OCI-LY1 (cell line): ENCODE results near the gene TKTL2.

Source experiments
- H2AFZ ChIP-seq: fragments of 200-600 bp; sonication (generic), shearing (Covaris generic); 2 replicates; pipeline ENCODE4 v1.6.0; 2014; ENCODE audit warnings: antibody characterized with exemption, mild to moderate bottlenecking, low read length
- H3F3A ChIP-seq: fragments of 200-600 bp; sonication (generic), shearing (Covaris generic); 2 replicates; pipeline ENCODE4 v1.6.0; 2014; ENCODE audit warnings: mild to moderate bottlenecking, antibody characterized with exemption, low read length, moderate library complexity; ENCODE audit not compliant: insufficient read depth
- H3K27ac ChIP-seq: fragments of 200-600 bp; sonication (generic); 2 replicates; pipeline ENCODE4 v1.5.1; 2014; ENCODE audit warnings: low read length, mixed run types, mild to moderate bottlenecking, low read depth; ENCODE audit not compliant: poor library complexity, severe bottlenecking
- H3K27me3 ChIP-seq: fragments of 200-600 bp; sonication (generic); 2 replicates; pipeline ENCODE4 v1.6.0; 2014; ENCODE audit warnings: antibody characterized with exemption, mild to moderate bottlenecking, low read length, moderate library complexity; ENCODE audit not compliant: insufficient read depth
- H3K36me3 ChIP-seq: fragments of 200-600 bp; sonication (generic); 2 replicates; pipeline ENCODE4 v1.6.1; 2014; ENCODE audit warnings: mild to moderate bottlenecking, antibody characterized with exemption, low read length, moderate library complexity, mixed read lengths; ENCODE audit not compliant: insufficient read depth
- H3K4me1 ChIP-seq: fragments of 200-600 bp; sonication (generic); 2 replicates; pipeline ENCODE4 v1.5.1; 2014; ENCODE audit warnings: mild to moderate bottlenecking, low read length, moderate library complexity; ENCODE audit not compliant: insufficient read depth, severe bottlenecking
- H3K4me2 ChIP-seq: fragments of 200-600 bp; sonication (generic), shearing (Covaris generic); 2 replicates; pipeline ENCODE4 v1.6.1; 2014; ENCODE audit warnings: low read length
- H3K4me3 ChIP-seq: fragments of 200-600 bp; sonication (generic); 2 replicates; pipeline ENCODE4 v1.5.1; 2014; ENCODE audit warnings: low read length, low read depth, mild to moderate bottlenecking, mixed read lengths; ENCODE audit not compliant: poor library complexity, severe bottlenecking
- H3K79me2 ChIP-seq: fragments of 200-600 bp; shearing (Covaris generic); 2 replicates; pipeline ENCODE4 v1.6.1; 2016; ENCODE audit warnings: mixed run types, low read length, mixed read lengths; ENCODE audit not compliant: insufficient read depth
- H3K9ac ChIP-seq: fragments of 200-600 bp; sonication (generic), shearing (Covaris generic); 2 replicates; pipeline ENCODE4 v1.6.1; 2014; ENCODE audit warnings: mild to moderate bottlenecking, low read length, mixed read lengths
- H3K9me2 ChIP-seq: fragments of 200-600 bp; sonication (generic), shearing (Covaris generic); 2 replicates; pipeline ENCODE4 v1.6.1; 2014; ENCODE audit warnings: low read depth, mild to moderate bottlenecking, low read length, mixed read lengths
- H3K9me3 ChIP-seq: fragments of 200-600 bp; shearing (Covaris generic); 2 replicates; pipeline ENCODE4 v1.6.1; 2014; ENCODE audit warnings: low read length, mixed read lengths
- H4K20me1 ChIP-seq: fragments of 200-600 bp; sonication (generic), shearing (Covaris generic); 2 replicates; pipeline ENCODE4 v1.6.0; 2016; ENCODE audit warnings: mild to moderate bottlenecking, low read length; ENCODE audit not compliant: insufficient read depth
- CTCF ChIP-seq: fragments of 200-600 bp; sonication (generic), shearing (Covaris generic); IDR thresholded peaks from 2 replicates; pipeline ENCODE4 v1.5.1; 2017; ENCODE audit warnings: mild to moderate bottlenecking, antibody characterized with exemption, low read length, moderate library complexity, mixed read lengths
- EZH2 ChIP-seq: fragments of 200-600 bp; sonication (generic), shearing (Covaris generic); IDR thresholded peaks from 2 replicates; pipeline ENCODE4 v1.8.0; 2017; ENCODE audit warnings: borderline replicate concordance, mixed run types, mild to moderate bottlenecking, antibody characterized with exemption, low read length, moderate library complexity, mixed read lengths

The TKTL2 gene

GRCh38 chr4:163473576-163473975 is at the start of gene TKTL2:
TSS of gene TKTL2 (minus strand) at chr4:163473754. CDS start at chr4:163473734, 20 bp downstream.
- H3K27me3 ChIP-seq, result no peaks in the 10 kb centered on the region
- no peaks in the 10 kb centered on the region for H3K9me3 ChIP-seq
- H2AFZ ChIP-seq, result no peak within 1 kb of the TSS
- no peak within 1 kb of the TSS for H3K9ac ChIP-seq
- H3K4me3 ChIP-seq, result no peak within 1 kb of the TSS
- H3K4me2 ChIP-seq, result no peak within 1 kb of the TSS
- H4K20me1 ChIP-seq, result no peaks in the 10 kb centered on the region
- no peaks in the 10 kb centered on the region for H3K4me1 ChIP-seq
- TF ChIP-seq CTCF (no peak), EZH2 (no peak)
- H3K79me2 ChIP-seq, result no peaks in the 10 kb centered on the region
- no peaks in the 10 kb centered on the region for H3K36me3 ChIP-seq
- H3F3A ChIP-seq, result no peaks in the 10 kb centered on the region
- H3K27ac ChIP-seq, result no peak within 1 kb of the TSS
- no peaks in the 10 kb centered on the region for H3K9me2 ChIP-seq

GRCh38 chr4:163515198-163515597 is 41.6 kb upstream of the TKTL2 start:
- Histone ChIP-seq H3K4me3 (no peak overlapping the region), H3K36me3 (peaks cover 94% of the 10 kb centered on the region), H3K9me3 (no peaks in the 10 kb centered on the region), H3K4me1 (no peaks in the 10 kb centered on the region), H3K9ac (no peak overlapping the region), H3K27ac (no peak overlapping the region), H3K79me2 (peaks cover 23% of the 10 kb centered on the region), H4K20me1 (no peaks in the 10 kb centered on the region), H3K9me2 (no peaks in the 10 kb centered on the region), H3F3A (no peaks in the 10 kb centered on the region), H3K27me3 (no peaks in the 10 kb centered on the region), H2AFZ (no peak overlapping the region), H3K4me2 (no peak overlapping the region)
- TF ChIP-seq CTCF (no peak), EZH2 (no peak)

- 0 out of 2 replicates have a peak, but pooled peaks cover 4% of the 10 kb centered on the region for H4K20me1 ChIP-seq
- H3K36me3 ChIP-seq, result peaks cover 72% of the 10 kb centered on the region
- no peaks in the 10 kb centered on the region for H3K4me1 ChIP-seq
- TF ChIP-seq EZH2, result no peak
- TF ChIP-seq CTCF, result no peak
- H3K79me2 ChIP-seq, result peaks cover 88% of the 10 kb centered on the region
- no peak overlapping the region for H3K4me2 ChIP-seq
- H3K9ac ChIP-seq, result no peak overlapping the region
- no peaks in the 10 kb centered on the region; the same call in 1 of the 2 replicates for H3K9me3 ChIP-seq
- H2AFZ ChIP-seq, result no peak overlapping the region
- no peak overlapping the region for H3K27ac ChIP-seq
- no peaks in the 10 kb centered on the region for H3K9me2 ChIP-seq
- no peak overlapping the region for H3K4me3 ChIP-seq
- H3K27me3 ChIP-seq, result no peaks in the 10 kb centered on the region
- H3F3A ChIP-seq, result no peaks in the 10 kb centered on the region
These were observed 31.8 kb upstream of the TKTL2 start for GRCh38 chr4:163505374-163505773.
